Raji (cell line): ENCODE results near the gene MAP3K15.

Experiments
- POLR2A ChIP-seq: IDR thresholded peaks from 2 replicates; pipeline ENCODE4 v1.6.1; 2011; ENCODE audit warnings: low read depth, low read length, control low read depth; ENCODE audit not compliant: insufficient read depth

Gene MAP3K15

DNA sequence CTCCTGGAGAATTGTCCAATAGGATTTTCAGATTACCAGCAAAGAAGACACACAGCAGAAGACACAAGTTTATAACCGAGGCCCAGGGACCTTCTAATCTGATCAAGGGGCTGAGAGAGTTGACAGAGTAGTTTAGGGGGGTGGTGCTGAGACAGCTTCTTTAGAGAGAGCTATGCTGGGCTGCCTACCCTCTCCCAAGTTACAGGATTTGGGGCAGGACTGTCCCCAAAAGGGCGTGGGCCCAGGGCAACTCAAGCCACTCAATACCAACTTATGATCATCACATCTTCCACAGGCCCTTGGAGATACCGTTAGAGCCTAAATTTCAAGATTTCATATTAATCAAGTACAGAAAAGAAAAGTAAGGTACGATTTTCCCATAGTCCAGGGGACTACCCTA, 128.6 kb downstream of the MAP3K15 start:
- TF ChIP-seq POLR2A: no peak

DNA sequence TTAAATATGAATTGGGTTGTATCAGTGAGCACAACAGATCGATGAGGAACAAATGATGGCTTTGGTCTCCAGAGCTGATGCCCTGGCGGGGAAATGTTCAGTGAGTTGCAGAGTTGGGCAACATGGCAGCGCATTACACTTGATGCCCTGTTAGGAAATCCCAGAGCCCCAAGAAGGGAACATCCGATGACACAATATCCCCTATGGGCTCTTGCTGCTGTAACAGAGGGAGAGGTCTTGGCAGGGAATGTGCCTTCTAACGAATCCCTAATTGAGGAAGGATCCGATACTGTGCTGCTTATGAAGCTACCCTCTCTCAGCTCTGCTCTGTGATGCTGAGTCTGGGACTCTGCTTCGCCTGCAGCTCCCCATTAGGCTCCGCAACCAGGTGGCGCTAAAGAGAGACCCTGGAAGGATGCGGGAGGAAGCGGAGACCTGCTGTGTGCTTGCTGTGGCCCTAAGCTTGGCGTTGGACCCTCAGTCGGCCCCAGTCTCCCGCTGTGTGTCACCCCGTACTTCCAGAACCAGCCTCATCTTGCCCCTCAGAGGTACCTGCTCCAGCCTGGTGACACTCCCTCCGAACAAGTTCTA, 132.7 kb downstream of the MAP3K15 start:
- TF ChIP-seq POLR2A: no peak

DNA sequence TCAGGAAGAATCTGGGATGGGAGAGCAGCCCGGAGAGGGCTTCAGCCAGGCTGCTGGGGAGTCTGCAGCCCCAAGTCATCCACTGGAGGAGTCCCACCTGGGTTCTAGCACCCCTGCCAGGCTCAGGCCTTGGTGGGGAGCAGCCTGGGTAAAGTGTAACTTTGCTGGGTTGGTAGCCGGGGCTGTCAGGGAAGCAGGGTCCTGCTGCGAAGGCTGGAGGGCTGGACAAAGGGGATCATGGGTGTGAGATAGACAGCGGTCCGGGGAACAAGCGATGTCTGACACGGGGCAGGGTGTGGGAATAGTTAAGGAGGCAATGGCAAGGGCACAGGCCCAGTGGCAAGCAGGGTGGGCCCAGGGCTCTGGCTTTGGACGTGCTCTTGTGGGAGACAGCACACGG, 134.0 kb downstream of the MAP3K15 start:
- no peak for TF ChIP-seq POLR2A

DNA sequence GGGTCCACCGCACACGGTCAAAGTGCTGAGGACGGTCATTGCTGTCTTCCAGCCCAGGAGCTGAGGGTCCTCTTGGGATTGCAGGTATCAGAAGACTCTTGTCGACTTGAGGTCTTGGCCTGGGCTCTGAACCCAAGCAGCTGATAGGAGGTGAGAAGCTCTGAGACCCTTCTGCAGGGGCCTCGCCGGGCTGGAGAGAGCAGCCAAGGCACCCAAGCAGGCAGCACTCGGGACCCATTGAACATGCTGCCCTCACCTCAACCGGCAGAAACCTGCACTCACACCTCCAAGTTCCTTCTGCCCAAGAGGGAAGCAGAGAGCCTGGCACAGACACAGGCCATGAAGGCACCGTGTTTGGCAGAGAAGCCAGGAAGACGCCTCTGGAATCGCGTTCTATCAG, 137.5 kb downstream of the MAP3K15 start:
- TF ChIP-seq POLR2A: no peak

DNA sequence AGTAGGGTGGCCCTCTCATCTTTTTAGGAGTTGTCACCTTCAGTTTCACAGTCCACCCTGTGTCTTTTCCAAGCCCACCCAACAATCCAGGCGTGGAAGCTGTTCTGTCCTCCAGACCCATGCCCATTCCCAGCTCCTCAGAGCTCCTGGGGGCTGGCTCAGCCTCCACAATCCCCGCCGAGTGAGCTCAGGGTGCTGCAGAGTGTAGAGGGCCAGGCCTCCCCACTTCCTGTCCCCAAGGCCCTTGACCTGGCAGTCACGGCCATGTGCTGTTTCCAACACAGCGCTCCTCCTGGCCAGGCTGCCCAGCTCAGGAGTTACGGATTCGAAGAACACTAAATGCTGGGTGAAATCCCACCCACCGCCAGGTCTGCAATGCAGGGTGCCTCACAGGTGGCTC, 139.8 kb downstream of the MAP3K15 start:
- no peak for TF ChIP-seq POLR2A

DNA sequence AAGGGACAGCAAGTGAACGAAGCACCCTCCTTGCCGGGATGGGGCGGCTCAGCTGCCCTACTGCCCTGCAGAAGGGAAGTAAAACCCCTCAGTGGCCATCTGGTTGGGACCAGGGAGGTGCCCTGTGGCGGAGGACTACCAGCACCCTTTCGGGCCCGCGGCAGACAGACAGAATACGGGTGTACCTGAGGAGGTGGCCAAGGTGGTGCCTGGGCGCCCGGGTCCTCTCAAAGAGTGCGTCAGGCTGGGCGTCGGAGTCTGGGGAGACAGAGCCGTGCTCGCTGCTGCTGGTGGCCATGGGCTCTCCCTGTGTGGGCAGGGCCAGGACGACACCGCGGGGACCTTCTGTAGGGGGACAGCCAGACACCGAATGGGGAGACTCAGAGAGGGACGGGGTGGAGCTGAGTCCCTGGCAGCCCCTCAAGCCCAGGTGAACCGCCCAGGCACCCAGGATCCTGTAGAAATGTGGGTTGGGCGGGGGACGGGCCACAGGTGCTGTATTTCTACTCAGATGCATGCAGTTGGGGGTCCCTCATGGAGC, 141.9 kb downstream of the MAP3K15 start:
- TF ChIP-seq POLR2A: no peak

DNA sequence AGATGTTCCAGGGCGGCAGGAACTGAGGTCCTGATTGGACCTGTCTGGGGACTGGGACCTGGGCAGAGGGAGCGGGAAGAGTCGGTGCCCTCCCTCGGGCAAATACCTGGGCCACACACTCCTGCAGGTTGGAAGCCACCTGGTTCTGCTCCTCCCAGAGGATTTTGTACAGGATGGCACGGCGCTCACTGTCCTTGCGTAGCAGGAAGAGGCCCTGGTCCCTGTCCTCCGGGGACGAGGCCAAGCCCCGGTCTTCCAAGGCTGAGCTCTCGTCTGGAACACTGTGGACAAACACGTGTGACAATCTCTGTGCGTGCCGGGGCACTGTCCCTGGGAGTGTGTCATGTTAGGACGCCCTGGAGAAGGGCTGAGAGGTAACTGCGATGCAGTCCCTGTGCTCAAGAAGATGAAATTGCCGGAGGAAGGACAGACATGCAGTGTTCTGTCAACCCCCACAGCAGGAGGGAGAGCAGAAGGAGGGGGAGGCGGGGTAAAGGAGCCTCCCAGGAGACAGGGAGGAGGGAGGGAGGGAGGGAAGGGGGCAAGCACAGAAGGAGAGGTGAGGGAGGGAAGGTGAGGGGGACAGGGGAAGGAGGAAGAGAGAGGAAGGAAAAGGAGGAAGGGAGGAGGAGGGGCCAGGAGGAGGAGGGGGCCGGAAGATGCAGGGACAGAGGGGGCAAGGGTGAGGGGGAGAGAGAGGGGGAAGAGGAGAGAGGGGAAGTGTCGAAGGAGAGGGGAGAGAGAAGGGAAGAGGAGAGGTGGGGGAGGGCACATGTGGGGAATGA, 142.6 kb downstream of the MAP3K15 start:
- TF ChIP-seq POLR2A: no peak

DNA sequence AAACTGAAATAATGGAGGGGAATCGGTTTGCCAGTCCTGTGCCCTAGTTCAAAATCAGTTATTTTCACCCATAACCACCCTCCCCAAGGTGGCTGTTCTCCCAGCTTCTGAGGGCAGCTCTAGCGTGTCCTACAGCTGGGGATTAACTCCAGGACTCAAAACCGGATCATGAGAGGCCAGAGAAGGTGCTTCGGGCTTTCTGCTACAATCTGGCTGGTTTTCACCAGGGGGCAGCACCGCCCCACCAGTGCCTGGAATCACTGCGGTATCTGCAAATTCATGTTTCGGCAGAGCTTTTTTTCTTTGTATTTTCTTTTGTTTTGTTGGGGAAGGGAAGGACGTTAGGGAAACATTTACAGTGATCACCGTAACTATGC, 143.2 kb downstream of the MAP3K15 start:
- TF ChIP-seq POLR2A: no peak

DNA sequence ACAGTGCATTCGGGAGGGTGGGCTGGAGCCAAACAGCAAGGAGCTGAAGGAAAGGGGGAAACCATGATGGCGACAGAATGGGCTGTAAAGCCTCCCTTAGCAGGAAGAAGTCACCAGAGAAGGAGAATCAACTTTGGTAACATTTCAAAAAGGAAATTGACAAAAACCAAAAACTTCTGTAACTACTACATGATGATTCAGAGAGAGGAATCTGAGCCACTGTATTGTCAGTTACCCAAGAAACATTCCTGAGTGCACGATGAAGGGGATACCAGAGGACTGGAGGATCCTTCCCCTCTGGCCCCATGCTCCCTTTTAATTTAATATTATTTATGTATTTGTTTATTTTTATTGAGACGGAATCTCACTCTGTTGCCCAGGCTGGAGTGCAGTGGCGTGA, 145.2 kb downstream of the MAP3K15 start:
- no peak for TF ChIP-seq POLR2A

DNA sequence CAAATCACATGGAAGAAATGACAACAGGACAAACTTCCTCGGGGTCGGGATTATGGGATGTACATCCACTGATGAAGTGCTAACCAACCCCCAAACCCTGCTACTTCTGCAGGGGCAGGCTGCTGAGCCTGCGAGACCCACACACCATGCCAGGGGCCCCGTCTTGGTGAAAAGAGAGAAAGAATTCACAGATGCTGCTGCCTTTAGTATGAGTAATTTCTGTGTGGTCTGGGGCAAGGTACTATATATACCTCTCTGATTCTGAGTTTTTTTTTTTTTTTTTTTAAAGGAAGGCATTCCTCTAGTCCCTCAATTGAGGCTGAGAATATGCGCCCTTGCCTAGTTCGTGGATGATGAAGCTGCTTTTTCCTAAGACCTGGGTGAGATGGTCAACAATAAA, 146.7 kb downstream of the MAP3K15 start:
- no peak for TF ChIP-seq POLR2A

DNA sequence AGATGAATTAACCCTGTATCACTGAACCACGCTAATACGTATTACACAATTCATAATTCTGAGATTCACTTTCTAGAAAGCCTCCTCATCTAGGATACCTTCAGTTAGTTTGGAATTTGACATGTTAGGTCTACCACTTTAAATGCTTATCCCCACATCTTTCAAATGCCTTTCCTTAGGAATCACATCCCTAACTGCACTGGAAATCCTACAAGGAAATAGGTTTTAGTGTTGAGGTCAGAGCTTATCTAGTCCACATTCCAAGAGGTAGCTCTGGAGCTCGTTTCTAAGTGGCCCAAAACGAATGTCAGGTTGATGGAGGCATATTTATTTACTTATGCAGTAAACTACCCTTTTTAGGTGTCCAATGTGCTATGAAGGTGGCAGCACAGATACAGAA, 153.6 kb downstream of the MAP3K15 start:
- no peak for TF ChIP-seq POLR2A

DNA sequence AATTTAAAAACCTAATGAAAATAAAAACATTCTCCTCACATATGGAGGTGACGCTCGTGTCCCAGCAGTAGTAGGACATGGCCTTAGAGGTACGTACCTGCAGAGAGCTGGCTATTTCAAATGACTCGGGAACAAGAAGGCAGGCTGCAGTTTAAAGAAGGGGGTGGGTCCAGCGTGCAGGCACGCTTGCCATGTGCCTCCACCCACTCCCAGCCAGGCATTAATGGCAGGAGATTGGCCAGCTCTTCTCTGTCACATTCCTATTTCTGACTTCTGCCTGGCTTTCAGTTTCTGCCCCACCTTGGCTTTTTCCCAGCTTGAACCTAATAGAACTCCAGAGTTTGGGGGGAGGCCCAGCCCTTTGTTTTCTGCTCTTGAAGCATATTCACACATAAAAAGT, 154.4 kb downstream of the MAP3K15 start:
- no peak for TF ChIP-seq POLR2A

DNA sequence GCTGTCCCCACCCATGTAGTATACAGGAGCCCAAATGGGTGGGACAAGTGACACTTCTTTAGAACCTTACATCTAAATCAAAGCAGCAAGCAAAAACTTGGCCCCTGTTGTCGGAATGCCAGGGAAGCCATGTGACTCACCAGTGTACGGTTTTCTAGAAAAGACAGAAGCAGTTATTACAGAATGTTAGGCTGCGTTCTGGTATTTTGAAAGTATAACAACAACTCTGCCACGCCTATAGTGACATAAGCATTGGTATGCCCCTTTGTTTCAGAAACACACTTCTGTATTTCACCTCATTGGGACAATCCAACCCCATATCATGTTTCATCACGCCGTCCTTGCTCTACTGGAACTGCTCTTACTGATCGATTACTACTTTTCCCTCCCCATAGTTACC, 156.8 kb downstream of the MAP3K15 start:
- no peak for TF ChIP-seq POLR2A

DNA sequence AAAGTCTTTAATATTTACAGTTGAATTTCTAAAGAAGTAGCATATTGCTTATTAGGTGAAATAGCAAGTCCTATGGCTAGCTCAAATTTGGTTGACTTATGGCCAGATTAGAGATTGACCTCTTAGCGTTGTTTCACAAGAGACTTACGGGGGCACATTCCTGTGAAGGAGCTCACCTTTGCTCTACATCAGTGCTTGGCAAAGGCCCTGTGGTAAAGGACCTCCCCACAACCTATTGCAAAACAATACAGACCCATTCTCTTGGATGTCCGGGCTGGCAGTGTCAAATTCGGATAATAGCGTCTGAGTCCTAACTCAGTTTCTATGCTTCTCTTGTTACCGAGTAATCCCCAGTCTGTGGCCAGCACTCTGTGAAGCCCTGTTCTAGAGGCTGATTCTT, 160.7 kb downstream of the MAP3K15 start:
- no peak for TF ChIP-seq POLR2A

DNA sequence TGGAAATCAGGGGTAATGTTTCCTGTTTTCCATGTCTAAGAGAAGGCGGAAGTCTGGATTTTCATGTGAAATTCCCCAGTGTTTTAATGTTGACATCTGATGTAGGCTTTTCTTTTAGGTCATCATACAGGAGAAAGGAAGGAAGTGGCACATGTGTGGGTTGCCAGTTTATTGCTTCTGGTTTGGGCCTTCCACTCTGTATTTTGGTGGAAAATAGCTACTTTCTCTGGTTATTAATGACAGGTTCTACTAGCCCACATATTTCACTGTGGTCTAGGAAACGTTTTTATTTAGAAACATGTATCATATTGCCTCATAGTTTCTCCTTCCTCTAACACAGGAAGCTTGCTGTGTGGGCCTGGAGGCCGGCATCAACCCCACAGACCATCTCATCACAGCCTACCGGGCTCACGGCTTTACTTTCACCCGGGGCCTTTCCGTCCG, 164.3 kb downstream of the MAP3K15 start:
- TF ChIP-seq POLR2A: no peak

DNA sequence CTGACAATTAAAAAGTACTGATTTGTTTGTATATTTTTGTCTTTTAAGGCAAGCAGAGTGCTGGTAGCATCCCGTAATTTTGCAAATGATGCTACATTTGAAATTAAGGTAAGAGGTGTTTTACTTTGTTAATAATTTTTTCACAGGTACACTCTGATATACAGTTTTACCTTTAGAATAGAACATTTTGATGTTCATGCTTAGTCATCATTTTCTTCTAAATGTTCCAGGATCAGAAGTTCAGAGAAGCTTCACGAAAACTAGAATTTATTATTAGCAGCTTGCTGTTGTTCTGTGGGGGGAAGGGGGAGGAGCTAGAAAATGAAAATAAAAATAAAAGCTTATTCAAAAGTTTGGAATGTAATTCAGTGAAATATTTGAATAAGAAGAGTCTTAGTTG, 166.0 kb downstream of the MAP3K15 start:
- no peak for TF ChIP-seq POLR2A
